DOHH2 (cell line): ENCODE measurements around the gene ZFHX3.
A peak's percentile ranks its signal among the peaks of the same experiment; 100 is the strongest.
"Not testable (repeated sequence)": the region's sequence is repeated elsewhere in the genome, so short reads cannot be mapped to it uniquely, and the experiment has no call there.

ENCODE experiments used
- H3F3A ChIP-seq: fragments of 200-600 bp; sonication (generic), shearing (Covaris generic); 2 replicates; pipeline ENCODE4 v1.6.0; 2016; ENCODE audit warnings: antibody characterized with exemption, mild to moderate bottlenecking; ENCODE audit not compliant: control insufficient read depth, insufficient read depth
- H3K27ac ChIP-seq: fragments of 200-600 bp; sonication (generic); 2 replicates; pipeline ENCODE4 v1.5.1; 2014; ENCODE audit warnings: low read depth, mild to moderate bottlenecking, low read length, moderate library complexity
- H3K27me3 ChIP-seq: fragments of 200-600 bp; sonication (generic); 2 replicates; pipeline ENCODE4 v1.6.1; 2014; ENCODE audit warnings: mild to moderate bottlenecking, low read length, mixed read lengths; ENCODE audit not compliant: control insufficient read depth
- H3K36me3 ChIP-seq: fragments of 200-600 bp; sonication (generic); 2 replicates; pipeline ENCODE4 v1.6.1; 2014; ENCODE audit warnings: mild to moderate bottlenecking, low read length, moderate library complexity, mixed read lengths; ENCODE audit not compliant: control insufficient read depth
- H3K4me1 ChIP-seq: fragments of 200-600 bp; sonication (generic); 2 replicates; pipeline ENCODE4 v1.6.1; 2014; ENCODE audit warnings: mild to moderate bottlenecking, low read length, mixed read lengths; ENCODE audit not compliant: control insufficient read depth
- H3K4me2 ChIP-seq: fragments of 200-600 bp; sonication (generic); 2 replicates; pipeline ENCODE4 v1.6.0; 2014; ENCODE audit warnings: mild to moderate bottlenecking, low read length, moderate library complexity
- H3K4me3 ChIP-seq: fragments of 200-600 bp; sonication (generic); 2 replicates; pipeline ENCODE4 v1.5.1; 2014; ENCODE audit warnings: mild to moderate bottlenecking, low read length, mixed read lengths
- H3K79me2 ChIP-seq: fragments of 200-600 bp; sonication (generic); 2 replicates; pipeline ENCODE4 v1.6.1; 2014; ENCODE audit warnings: mild to moderate bottlenecking, low read length, mixed read lengths; ENCODE audit not compliant: control insufficient read depth
- H3K9me2 ChIP-seq: fragments of 200-600 bp; sonication (generic); replicated peaks from 2 replicates; pipeline ENCODE4 v1.6.1; 2014; ENCODE audit warnings: mild to moderate bottlenecking, low read length, mixed read lengths; ENCODE audit not compliant: control insufficient read depth
- H3K9me3 ChIP-seq: fragments of 200-600 bp; sonication (generic); 2 replicates; pipeline ENCODE4 v1.6.1; 2014; ENCODE audit warnings: antibody characterized with exemption, low read length, mixed read lengths; ENCODE audit not compliant: control insufficient read depth, insufficient read depth
- H4K20me1 ChIP-seq: fragments of 200-600 bp; sonication (generic); 2 replicates; pipeline ENCODE4 v1.6.0; 2014; ENCODE audit warnings: low read depth, mild to moderate bottlenecking, antibody characterized with exemption, low read length, moderate library complexity; ENCODE audit not compliant: control insufficient read depth, insufficient read depth
- CTCF ChIP-seq: fragments of 200-600 bp; sonication (generic); IDR thresholded peaks from one replicate; pipeline ENCODE4 v1.5.1; 2014; ENCODE audit warnings: antibody characterized with exemption, mild to moderate bottlenecking, low read depth, low read length; ENCODE audit not compliant: poor library complexity, severe bottlenecking
- EZH2phosphoT487 ChIP-seq: fragments of 200-600 bp; sonication (generic); IDR thresholded peaks from 2 replicates; pipeline ENCODE4 v1.6.1; 2017; ENCODE audit warnings: borderline replicate concordance, mild to moderate bottlenecking, antibody characterized with exemption, low read length, moderate library complexity, mixed read lengths

The ZFHX3 gene

DNA sequence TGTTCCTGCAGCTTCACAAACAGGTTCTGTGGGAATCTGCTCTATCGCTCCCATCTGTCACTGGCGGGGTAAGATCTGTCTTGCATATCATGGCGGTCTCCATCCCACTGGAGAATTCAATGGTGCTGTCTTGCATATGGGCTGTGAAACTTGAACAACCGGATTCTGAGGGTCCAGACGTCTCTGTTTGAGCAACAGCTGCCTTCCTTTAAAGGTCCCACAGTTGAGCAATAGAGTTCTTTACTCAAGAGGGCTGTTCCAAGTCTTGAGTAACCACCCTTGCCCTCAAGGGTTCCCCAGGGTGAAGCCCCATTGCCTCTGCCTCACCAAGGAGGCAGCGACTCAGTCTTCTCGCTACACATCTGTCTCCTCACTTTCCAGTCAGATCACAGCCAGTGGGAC lies 50.8 kb downstream of the ZFHX3 start:
- peaks cover 14% of the 10 kb centered on the region for H4K20me1 ChIP-seq
- H3K9me2 ChIP-seq = no peaks in the 10 kb centered on the region
- no peaks in the 10 kb centered on the region for H3K27me3 ChIP-seq
- H3F3A ChIP-seq = no peaks in the 10 kb centered on the region
- H3K4me1 ChIP-seq = no peaks in the 10 kb centered on the region
- H3K36me3 ChIP-seq = no peaks in the 10 kb centered on the region
- H3K79me2 ChIP-seq = no peaks in the 10 kb centered on the region
- H3K27ac ChIP-seq = no peak overlapping the region
- H3K9me3 ChIP-seq = no peaks in the 10 kb centered on the region
- no peak overlapping the region for H3K4me3 ChIP-seq
- no peak overlapping the region for H3K4me2 ChIP-seq
- no peak for TF ChIP-seq EZH2phosphoT487
- TF ChIP-seq CTCF = no peak

DNA sequence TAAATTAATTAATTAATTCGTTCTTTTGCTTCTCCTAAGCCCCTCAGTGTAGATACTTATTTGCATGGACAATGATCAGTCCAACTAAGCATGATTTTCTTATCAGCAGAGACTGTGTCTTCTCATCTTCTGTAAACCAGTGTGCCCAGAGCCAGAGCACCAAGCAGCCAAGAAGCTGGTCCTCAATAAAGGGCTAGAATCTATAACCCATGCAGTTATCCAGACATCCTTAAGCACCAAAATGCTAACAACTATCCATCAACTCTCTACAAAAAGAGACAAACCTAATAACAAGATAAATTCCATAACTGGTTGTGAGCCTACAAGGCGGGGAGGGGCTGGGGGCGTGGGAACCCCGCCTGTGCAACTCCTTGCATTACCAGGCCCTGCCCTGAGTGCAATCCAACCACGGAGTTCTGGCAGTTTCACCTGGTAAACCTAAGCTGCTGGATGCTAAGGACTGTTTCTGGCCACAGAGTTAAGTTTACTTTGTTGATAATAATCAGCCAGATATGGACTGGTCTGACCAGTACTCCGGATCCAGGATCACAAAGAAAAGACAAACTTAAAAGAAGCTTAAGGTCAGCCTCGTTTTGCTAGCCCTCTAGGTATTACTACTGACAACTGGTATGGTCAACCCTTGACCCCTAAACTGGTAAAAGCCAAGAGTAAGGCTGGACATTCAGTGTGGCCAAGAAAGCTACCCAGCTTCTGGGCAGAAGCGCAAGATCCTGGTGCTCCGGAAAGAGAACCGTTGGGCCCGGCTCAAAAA lies 51.5 kb downstream of the ZFHX3 start:
- Histone ChIP-seq H3K27me3 (no peaks in the 10 kb centered on the region), H3K9me2 (no peaks in the 10 kb centered on the region), H4K20me1 (peaks cover 10% of the 10 kb centered on the region), H3K27ac (no peak overlapping the region), H3F3A (no peaks in the 10 kb centered on the region), H3K36me3 (no peaks in the 10 kb centered on the region), H3K9me3 (no peaks in the 10 kb centered on the region), H3K79me2 (no peaks in the 10 kb centered on the region), H3K4me3 (no peak overlapping the region), H3K4me1 (no peaks in the 10 kb centered on the region), H3K4me2 (no peak overlapping the region)
- no peak for TF ChIP-seq EZH2phosphoT487
- TF ChIP-seq CTCF = no peak

- not testable (repeated sequence) for H3K9me3 ChIP-seq, H3K4me3 ChIP-seq, H3K27me3 ChIP-seq, H3K4me2 ChIP-seq, H3K36me3 ChIP-seq, H3F3A ChIP-seq, H3K4me1 ChIP-seq, H3K27ac ChIP-seq, H3K9me2 ChIP-seq, H4K20me1 ChIP-seq, H3K79me2 ChIP-seq
Measured at GRCh38 chr16:72995882-72996270, 52.1 kb downstream of the ZFHX3 start.

- no peaks in the 10 kb centered on the region for H3K36me3 ChIP-seq
- H3K4me3 ChIP-seq = no peak overlapping the region
- no peaks in the 10 kb centered on the region for H3K27me3 ChIP-seq
- TF ChIP-seq CTCF = peak; percentile 56
- TF ChIP-seq EZH2phosphoT487 = no peak
- H3F3A ChIP-seq = no peaks in the 10 kb centered on the region
- H3K9me2 ChIP-seq = no peaks in the 10 kb centered on the region
- H3K27ac ChIP-seq = no peak overlapping the region
- H3K79me2 ChIP-seq = no peaks in the 10 kb centered on the region
- no peak overlapping the region for H3K4me2 ChIP-seq
- peaks cover 4% of the 10 kb centered on the region; the same call in 1 of the 2 replicates for H4K20me1 ChIP-seq
- no peaks in the 10 kb centered on the region for H3K4me1 ChIP-seq
- H3K9me3 ChIP-seq = no peaks in the 10 kb centered on the region
Measured at GRCh38 chr16:72995151-72995881, 52.6 kb downstream of the ZFHX3 start.
